CD14-positive monocyte (primary cell): Measurements from ENCODE around the gene CFAP20DC. TPM values are rescaled to one million over a fixed set of nuclear protein-coding genes. Genes with fewer than 3 reads are reported as not detected.
"Not testable (repeated sequence)": the region's sequence is repeated elsewhere in the genome, so short reads cannot be mapped to it uniquely, and the experiment has no call there.

Experiments used
- DNase-seq, 3 donors: peaks; one replicate each; pipeline ENCODE4 v3.0.0-alpha.2; 2011 to 2022
- H2AFZ ChIP-seq: 2 replicates; pipeline ENCODE4 v1.6.0; 2012; ENCODE audit warnings: mild to moderate bottlenecking, low read depth, low read length, inconsistent platforms; ENCODE audit not compliant: insufficient read depth, poor library complexity, severe bottlenecking
- H3K27ac ChIP-seq, 2 donors: 1 replicate in 1 of 2; 2 replicates in 1 of 2; pipeline ENCODE4 v1.5.1; 2012 to 2013; ENCODE audit warnings: low read length in 2 of 2, control low read depth in 1 of 2, inconsistent platforms in 1 of 2, low read depth in 1 of 2, mild to moderate bottlenecking in 1 of 2
- H3K27me3 ChIP-seq, 2 donors: one replicate each; pipeline versions ENCODE4 v1.6.0 to v1.6.1; 2011 to 2013; ENCODE audit warnings: low read length in 2 of 2; ENCODE audit not compliant: control insufficient read depth in 2 of 2, insufficient read depth in 2 of 2
- H3K36me3 ChIP-seq, 2 donors: replicated peaks in 1 of 2; 1 replicate in 1 of 2; 2 replicates in 1 of 2; pipeline versions ENCODE4 v1.5.1 to v1.6.1; 2012 to 2013; ENCODE audit warnings: low read length in 2 of 2, control low read depth in 1 of 2, inconsistent platforms in 1 of 2, mild to moderate bottlenecking in 1 of 2; ENCODE audit not compliant: insufficient read depth in 2 of 2, control insufficient read depth in 1 of 2
- H3K4me1 ChIP-seq, 2 donors: 1 replicate in 1 of 2; 2 replicates in 1 of 2; pipeline versions ENCODE4 v1.5.1 to v1.6.1; 2012 to 2013; ENCODE audit warnings: low read length in 2 of 2, control low read depth in 1 of 2, inconsistent platforms in 1 of 2, mild to moderate bottlenecking in 1 of 2, moderate library complexity in 1 of 2; ENCODE audit not compliant: insufficient read depth in 2 of 2, control insufficient read depth in 1 of 2
- H3K4me2 ChIP-seq: replicated peaks from 2 replicates; pipeline ENCODE3; 2012; ENCODE audit warnings: low read length, moderate library complexity, mild to moderate bottlenecking; ENCODE audit not compliant: poor library complexity, severe bottlenecking; ENCODE audit errors: extremely low read depth
- H3K4me3 ChIP-seq, 3 experiments: fragments of 200-600 bp in 1 of 3; sonication (generic) in 1 of 3; replicated peaks in 1 of 3; 1 replicate in 2 of 3; 2 replicates in 1 of 3; pipeline ENCODE4 v1.5.1; 2011 to 2013; ENCODE audit warnings: low read length in 3 of 3, mild to moderate bottlenecking in 3 of 3, control low read depth in 2 of 3, low read depth in 2 of 3, inconsistent platforms in 1 of 3, moderate library complexity in 1 of 3
- H3K79me2 ChIP-seq: 2 replicates; pipeline ENCODE4 v1.6.0; 2012; ENCODE audit warnings: mild to moderate bottlenecking, control low read depth, inconsistent platforms, low read length, moderate library complexity; ENCODE audit not compliant: insufficient read depth
- H3K9ac ChIP-seq: 2 replicates; pipeline ENCODE4 v1.6.0; 2017; ENCODE audit warnings: low read length, mild to moderate bottlenecking; ENCODE audit not compliant: insufficient read depth, poor library complexity, severe bottlenecking
- H3K9me3 ChIP-seq, 2 donors: replicated peaks in 1 of 2; 1 replicate in 1 of 2; 2 replicates in 1 of 2; pipeline versions ENCODE4 v1.5.1 to v1.6.1; 2012 to 2013; ENCODE audit warnings: low read length in 2 of 2, control low read depth in 1 of 2; ENCODE audit not compliant: control insufficient read depth in 1 of 2, insufficient read depth in 1 of 2
- H4K20me1 ChIP-seq: 2 replicates; pipeline ENCODE4 v1.6.0; 2012; ENCODE audit warnings: mild to moderate bottlenecking, low read length, control low read depth, moderate library complexity; ENCODE audit not compliant: insufficient read depth
- H3K27ac Mint-ChIP-seq, 7 donors: one replicate each; pipeline ENCODE4 v1.8.0; 2020; ENCODE audit warnings: mild to moderate bottlenecking in 7 of 7, mixed read lengths in 7 of 7, moderate library complexity in 6 of 7, inconsistent platforms in 2 of 7
- H3K27me3 Mint-ChIP-seq, 3 donors: one replicate each; pipeline ENCODE4 v1.8.0; 2021 to 2022; ENCODE audit warnings: low read depth in 3 of 3, mild to moderate bottlenecking in 3 of 3, mixed read lengths in 3 of 3, moderate library complexity in 3 of 3, inconsistent platforms in 1 of 3
- H3K36me3 Mint-ChIP-seq, 2 donors: one replicate each; pipeline ENCODE4 v1.8.0; 2020; ENCODE audit warnings: mixed read lengths in 2 of 2, inconsistent platforms in 1 of 2, mild to moderate bottlenecking in 1 of 2
- H3K4me1 Mint-ChIP-seq: one replicate; pipeline ENCODE4 v1.8.0; 2020; ENCODE audit warnings: mild to moderate bottlenecking, mixed read lengths
- H3K4me3 Mint-ChIP-seq, 2 donors: one replicate each; pipeline ENCODE4 v1.8.0; 2020; ENCODE audit warnings: mild to moderate bottlenecking in 2 of 2, mixed read lengths in 2 of 2, moderate library complexity in 1 of 2
- H3K9me3 Mint-ChIP-seq, 7 donors: one replicate each; pipeline ENCODE4 v1.8.0; 2020 to 2022; ENCODE audit warnings: mixed read lengths in 7 of 7, mild to moderate bottlenecking in 6 of 7, moderate library complexity in 6 of 7, inconsistent platforms in 2 of 7
- WGBS: methylation state at CpG from one replicate; pipeline ENCODE4 v1.1.5; 2013; ENCODE audit warnings: missing lambda C conversion rate; ENCODE audit not compliant: insufficient coverage; 5-methylcytosine and 5-hydroxymethylcytosine counted together
- intact Hi-C, 2 donors: fragments of 100-400 bp; cut with micrococcal nuclease; formaldehyde crosslinking; loops; one replicate each; pipeline versions ENCODE4 v1.15.0 to v1.15.1; 2023
- polyA plus RNA-seq, 3 donors: library from polyadenylated mRNA; depleted of rRNA in 1 of 3; unstranded in 2 of 3; stranded (reverse) in 1 of 3; fragments of 300-500 nt in 2 of 3; fragments of >200 nt in 1 of 3; fragmentation: Illumina TruSeq in 2 of 3; gene quantifications; 1 replicate in 2 of 3; 2 replicates in 1 of 3; pipeline ENCODE4 v1.2.3, GENCODE V29; 2012 to 2021
- TF ChIP-seq, protein P1 (sequence below): fragments of 200-600 bp; IDR thresholded peaks from one replicate; pipeline ENCODE4 v1.8.0; 2022; ENCODE audit warnings: antibody characterized with exemption, mild to moderate bottlenecking

CFAP20DC gene
- polyA plus RNA-seq, 3 donors: not detected

DNA sequence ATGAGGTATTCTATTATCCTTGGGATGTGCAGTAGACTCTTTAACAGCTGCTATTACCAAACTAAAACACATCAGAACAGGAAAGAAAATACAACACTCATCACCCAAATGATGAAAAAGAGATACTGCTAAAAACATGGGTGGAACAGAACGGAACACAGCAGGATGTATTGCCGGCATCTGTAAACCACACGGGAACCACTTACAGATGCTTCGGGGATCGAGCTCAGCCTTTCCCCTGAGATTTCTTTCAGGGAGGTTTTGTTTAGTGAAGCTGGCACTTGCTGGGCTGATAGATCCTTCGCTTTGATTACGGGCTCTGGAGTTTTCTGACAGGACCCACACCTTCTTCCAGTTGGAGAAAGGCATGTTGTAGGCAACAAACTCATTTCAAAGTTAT lies 201.0 kb downstream of the CFAP20DC start:
- Histone ChIP-seq H3K9me3 (no peaks in the 10 kb centered on the region), H3K27me3 (no peaks in the 10 kb centered on the region), H3K27ac (no peak overlapping the region), H3K4me2 (no peak overlapping the region), H3K4me3 (no peak overlapping the region), H3K36me3 (no peaks in the 10 kb centered on the region), H3K9ac (no peak overlapping the region), H3K79me2 (no peaks in the 10 kb centered on the region), H3K4me1 (no peaks in the 10 kb centered on the region), H2AFZ (no peak overlapping the region), H4K20me1 (no peaks in the 10 kb centered on the region)
- intact Hi-C loops: no loop called here
- no peak overlapping the region for H3K27ac Mint-ChIP-seq
- H3K4me1 Mint-ChIP-seq: no peaks in the 10 kb centered on the region
- H3K4me3 Mint-ChIP-seq: no peak overlapping the region
- no peaks in the 10 kb centered on the region for H3K36me3 Mint-ChIP-seq
- TF ChIP-seq, protein P1, sequence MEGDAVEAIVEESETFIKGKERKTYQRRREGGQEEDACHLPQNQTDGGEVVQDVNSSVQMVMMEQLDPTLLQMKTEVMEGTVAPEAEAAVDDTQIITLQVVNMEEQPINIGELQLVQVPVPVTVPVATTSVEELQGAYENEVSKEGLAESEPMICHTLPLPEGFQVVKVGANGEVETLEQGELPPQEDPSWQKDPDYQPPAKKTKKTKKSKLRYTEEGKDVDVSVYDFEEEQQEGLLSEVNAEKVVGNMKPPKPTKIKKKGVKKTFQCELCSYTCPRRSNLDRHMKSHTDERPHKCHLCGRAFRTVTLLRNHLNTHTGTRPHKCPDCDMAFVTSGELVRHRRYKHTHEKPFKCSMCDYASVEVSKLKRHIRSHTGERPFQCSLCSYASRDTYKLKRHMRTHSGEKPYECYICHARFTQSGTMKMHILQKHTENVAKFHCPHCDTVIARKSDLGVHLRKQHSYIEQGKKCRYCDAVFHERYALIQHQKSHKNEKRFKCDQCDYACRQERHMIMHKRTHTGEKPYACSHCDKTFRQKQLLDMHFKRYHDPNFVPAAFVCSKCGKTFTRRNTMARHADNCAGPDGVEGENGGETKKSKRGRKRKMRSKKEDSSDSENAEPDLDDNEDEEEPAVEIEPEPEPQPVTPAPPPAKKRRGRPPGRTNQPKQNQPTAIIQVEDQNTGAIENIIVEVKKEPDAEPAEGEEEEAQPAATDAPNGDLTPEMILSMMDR: no peak
- no peak for DNase-seq
- 89% methylated on average over 5 of the region's 7 CpGs for WGBS
- no peaks in the 10 kb centered on the region for H3K27me3 Mint-ChIP-seq
- H3K9me3 Mint-ChIP-seq: peaks cover 0 to 8% (median 3%) of the 10 kb centered on the region in 7 donors

DNA sequence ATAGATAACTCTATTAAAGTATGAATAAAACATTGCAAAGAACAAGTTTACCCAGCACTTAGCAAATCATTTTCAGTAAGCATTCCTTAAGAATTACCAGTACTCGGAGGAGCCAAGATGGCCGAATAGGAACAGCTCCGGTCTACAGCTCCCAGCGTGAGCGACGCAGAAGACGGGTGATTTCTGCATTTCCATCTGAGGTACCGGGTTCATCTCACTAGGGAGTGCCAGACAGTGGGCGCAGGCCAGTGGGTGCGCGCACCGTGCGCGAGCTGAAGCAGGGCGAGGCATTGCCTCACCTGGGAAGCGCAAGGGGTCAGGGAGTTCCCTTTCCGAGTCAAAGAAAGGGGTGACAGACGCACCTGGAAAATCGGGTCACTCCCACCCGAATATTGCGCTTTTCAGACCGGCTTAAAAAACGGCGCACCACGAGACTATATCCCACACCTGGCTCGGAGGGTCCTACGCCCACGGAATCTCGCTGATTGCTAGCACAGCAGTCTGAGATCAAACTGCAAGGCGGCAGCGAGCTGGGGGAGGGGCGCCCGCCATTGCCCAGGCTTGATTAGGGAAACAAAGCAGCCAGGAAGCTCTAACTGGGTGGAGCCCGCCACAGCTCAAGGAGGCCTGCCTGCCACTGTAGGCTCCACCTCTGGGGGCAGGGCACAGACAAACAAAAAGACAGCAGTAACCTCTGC lies 207.6 kb downstream of the CFAP20DC start:
- H3K27me3 ChIP-seq, H3K4me1 ChIP-seq, H3K36me3 ChIP-seq, H3K4me2 ChIP-seq, H4K20me1 ChIP-seq, H3K4me1 Mint-ChIP-seq, H3K9ac ChIP-seq, H2AFZ ChIP-seq, H3K4me3 Mint-ChIP-seq, H3K27ac ChIP-seq, H3K9me3 Mint-ChIP-seq, H3K27me3 Mint-ChIP-seq, H3K4me3 ChIP-seq, H3K27ac Mint-ChIP-seq, H3K79me2 ChIP-seq, H3K36me3 Mint-ChIP-seq, H3K9me3 ChIP-seq, DNase-seq, intact Hi-C loops: not testable (repeated sequence)
- WGBS: 100% methylated on average over 5 of the region's 34 CpGs
